HG02588 (cell line): ENCODE data around the gene SPATS2.
"Not testable (repeated sequence)": the region's sequence is repeated elsewhere in the genome, so short reads cannot be mapped to it uniquely, and the experiment has no call there.

Experiments
- ATAC-seq: cut with Tn5 transposase; IDR thresholded peaks from one replicate; pipeline ENCODE4 v1.9.1; 2021; ENCODE audit warnings: mild to moderate bottlenecking, moderate library complexity; ENCODE audit not compliant: unreplicated experiment

SPATS2 gene

GRCh38 chr12:49507139-49507538, 139.9 kb downstream of the SPATS2 start:
- no peak for ATAC-seq

DNA sequence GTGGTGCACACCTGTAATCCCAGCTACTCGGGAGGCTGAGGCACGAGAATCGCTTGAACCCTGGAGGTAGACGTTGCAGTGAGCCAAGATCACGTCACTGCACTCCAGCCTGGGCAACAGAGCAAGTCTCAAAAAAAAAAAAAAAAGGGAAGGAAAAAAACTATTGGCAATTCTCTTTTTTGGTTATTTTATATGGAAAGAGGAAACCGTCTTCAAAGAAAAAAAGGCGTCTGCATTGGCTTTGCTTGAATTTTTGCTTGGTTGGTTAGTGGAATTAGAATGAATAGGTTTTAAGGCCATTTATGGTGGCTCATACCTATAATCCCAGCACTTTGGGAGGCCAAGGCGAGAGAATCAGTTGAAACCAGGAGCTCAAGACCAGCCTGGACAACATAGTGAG, 142.4 kb downstream of the SPATS2 start:
- not testable (repeated sequence) for ATAC-seq

DNA sequence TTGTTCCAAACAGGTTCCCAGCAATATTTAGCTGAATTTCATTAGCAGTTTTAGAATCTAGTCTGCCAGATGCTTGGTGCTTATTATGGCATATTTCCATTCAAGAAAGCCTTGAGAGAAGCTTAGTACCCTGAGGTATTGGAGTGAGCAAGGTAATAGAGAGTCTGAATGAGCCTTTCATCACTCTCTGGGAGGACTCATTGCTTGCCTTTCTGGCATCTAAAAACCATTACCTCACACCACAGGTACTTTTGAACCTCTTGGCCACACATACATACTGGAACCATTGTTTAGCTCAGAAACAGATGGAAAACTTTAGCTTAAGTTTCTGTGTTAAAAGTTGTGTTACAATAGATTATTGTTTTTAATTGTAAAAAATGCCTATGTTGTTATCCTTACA, 144.1 kb downstream of the SPATS2 start:
- no peak for ATAC-seq

- ATAC-seq, result no peak
Measured at GRCh38 chr12:49512546-49512945, 145.3 kb downstream of the SPATS2 start.

- no peak for ATAC-seq
Measured at GRCh38 chr12:49515266-49515665, 148.0 kb downstream of the SPATS2 start.

- no peak for ATAC-seq
Measured at GRCh38 chr12:49518914-49519573, 151.8 kb downstream of the SPATS2 start.

- ATAC-seq, result no peak
Measured at GRCh38 chr12:49519574-49519936, 152.3 kb downstream of the SPATS2 start.

DNA sequence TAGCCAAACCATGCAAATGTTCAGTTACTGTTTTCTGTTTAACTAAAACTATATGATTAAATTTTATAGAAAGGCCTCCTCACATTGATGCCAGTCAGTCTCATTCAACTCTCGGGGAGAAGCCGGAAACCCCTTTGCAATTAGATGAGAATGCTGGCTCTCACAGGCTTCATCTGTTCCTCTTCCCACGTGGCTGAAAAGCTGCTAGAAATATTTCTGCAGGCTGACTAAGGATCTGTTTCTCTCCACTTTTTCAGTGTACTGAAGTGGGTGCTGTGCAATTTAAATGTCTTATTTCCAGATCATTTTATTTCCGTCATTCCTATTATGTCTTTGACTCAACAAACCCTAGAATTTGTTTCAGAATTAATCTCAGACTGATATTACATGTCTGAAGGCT, 154.1 kb downstream of the SPATS2 start:
- ATAC-seq, result no peak

DNA sequence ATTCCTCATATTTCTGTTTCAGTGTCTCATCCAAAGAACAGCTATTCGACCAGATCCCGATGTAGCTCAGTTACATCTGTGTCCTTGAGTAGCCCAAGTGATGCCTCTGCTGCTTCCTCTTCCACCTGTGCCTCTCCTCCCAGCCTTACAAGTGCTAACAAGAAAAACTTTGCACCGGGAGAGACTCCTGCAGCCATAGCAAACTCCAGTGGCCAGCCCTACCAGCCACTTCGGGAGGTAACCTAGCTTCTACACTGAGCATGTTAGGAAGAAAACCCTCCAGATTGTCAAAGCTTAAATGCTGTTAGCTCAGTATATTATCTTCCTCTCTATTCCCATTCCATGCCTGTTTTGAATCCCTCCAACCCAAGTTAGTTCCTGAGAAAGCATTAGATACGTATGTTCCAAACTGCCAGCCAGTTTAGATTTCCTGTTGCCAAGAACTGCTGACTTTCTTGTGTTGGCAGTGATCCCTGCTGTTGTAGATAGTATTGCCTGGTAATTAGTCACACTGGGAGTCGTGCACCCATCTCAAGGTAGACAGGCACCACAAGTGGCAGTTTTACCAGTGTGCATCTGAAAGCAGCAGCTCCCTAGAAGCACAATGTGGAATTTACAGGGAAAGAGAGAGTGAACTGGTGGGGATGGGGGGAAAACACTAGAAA, 157.5 kb downstream of the SPATS2 start:
- ATAC-seq, result no peak

- no peak for ATAC-seq
Measured at GRCh38 chr12:49525942-49526341, 158.7 kb downstream of the SPATS2 start.

- no peak for ATAC-seq
Measured at GRCh38 chr12:49527361-49528130, 160.3 kb downstream of the SPATS2 start.

GRCh38 chr12:49529414-49529813, 162.2 kb downstream of the SPATS2 start:
- ATAC-seq, result no peak

GRCh38 chr12:49531745-49532144, 164.5 kb downstream of the SPATS2 start:
- ATAC-seq, result no peak

DNA sequence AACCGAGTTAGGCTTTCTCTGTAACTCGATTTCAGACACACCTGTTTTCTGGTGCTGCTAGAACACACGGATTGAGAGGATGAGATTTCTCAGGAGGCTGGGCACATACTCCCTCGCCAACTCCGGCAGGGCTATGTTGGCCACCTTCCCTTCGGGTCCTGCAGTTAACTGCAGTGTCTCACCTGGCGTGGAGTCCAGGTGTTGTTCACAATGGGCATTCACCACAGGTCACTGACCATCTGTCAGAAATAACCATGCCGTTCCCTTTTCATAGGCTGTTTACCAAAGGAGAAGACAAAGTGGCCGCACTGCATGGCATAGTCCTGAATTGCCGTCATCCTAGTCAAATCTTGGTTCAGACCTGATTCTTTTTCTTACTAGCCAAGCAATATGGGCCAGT, 166.1 kb downstream of the SPATS2 start:
- ATAC-seq, result no peak

- ATAC-seq, result not testable (repeated sequence)
Measured at GRCh38 chr12:49534122-49534521, 166.9 kb downstream of the SPATS2 start.

- ATAC-seq, result no peak
Measured at GRCh38 chr12:49534731-49535278, 167.5 kb downstream of the SPATS2 start.

DNA sequence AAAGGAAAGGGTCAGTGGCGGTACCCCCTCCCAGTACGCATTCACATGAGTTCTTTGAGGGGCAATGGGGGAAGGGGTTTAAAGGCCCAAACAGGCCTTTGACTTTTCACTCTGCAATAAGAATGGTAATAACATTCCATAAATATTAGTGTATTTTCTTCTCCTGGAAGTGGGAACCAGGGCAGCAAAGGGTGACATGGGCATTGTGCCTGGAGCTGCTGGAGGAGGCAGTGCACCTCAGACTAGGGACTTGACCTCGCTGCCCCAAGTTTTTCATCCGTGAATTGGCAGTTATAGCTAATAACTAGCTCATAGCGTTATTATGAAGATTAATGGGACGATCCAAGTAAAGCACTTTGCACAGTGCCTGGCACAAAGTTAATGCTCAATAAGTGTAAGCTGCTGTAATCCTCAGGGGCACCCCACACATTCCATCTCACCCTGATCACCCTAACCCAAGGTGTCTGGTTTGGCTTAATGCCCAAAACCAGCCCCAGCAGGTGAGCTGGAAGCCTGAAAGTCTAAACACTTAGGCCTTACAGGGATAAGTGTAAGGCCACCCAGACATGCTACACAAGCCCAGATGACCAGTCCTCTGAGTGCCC, 168.8 kb downstream of the SPATS2 start:
- no peak for ATAC-seq

- no peak for ATAC-seq
Measured at GRCh38 chr12:49536526-49537071, 169.3 kb downstream of the SPATS2 start.

GRCh38 chr12:49537231-49537751, 170.0 kb downstream of the SPATS2 start:
- ATAC-seq, result no peak

- ATAC-seq, result no peak
Measured at GRCh38 chr12:49537752-49538509, 170.7 kb downstream of the SPATS2 start.
